Stimulated activated CD4-positive, alpha-beta T cell treated with anti-CD3 and anti-CD28 coated beads, Interleukin-12 subunit alpha, Interleukin-12 subunit beta, amount 100 ng/mL, for 24 hours (primary cell): ENCODE data around the gene PPP1CA.

Experiments
- DNase-seq, 2 experiments: peaks; one replicate each; pipeline ENCODE4 v3.0.0-alpha.2; 2020; ENCODE audit warnings: low read depth in 2 of 2

PPP1CA gene

DNA sequence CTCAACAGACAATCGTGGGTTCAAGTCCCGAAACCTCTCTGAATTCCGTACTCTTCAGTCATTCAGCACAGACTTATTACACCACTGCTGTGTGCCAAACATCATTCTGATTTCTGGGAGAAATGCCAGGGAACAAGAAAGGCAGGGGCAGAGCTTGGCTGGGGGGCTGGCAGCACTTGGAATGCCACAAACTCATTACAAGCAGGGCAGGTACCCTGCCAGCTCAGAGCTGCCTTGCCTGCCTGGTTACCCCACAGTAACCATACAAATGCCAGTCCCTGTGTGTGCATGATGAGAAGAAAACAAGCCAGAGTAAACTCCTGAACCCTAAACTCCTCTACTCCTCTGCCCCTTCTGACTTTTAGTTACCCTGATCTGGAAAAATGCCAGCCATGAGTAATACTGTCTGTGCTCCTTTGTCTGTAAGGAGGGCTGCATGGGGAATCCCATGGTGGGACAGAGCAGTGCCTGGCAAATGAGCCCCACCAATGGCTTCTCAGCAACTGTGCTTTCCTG is 16.7 kb downstream of the PPP1CA start:
- DNase-seq: no peak

DNA sequence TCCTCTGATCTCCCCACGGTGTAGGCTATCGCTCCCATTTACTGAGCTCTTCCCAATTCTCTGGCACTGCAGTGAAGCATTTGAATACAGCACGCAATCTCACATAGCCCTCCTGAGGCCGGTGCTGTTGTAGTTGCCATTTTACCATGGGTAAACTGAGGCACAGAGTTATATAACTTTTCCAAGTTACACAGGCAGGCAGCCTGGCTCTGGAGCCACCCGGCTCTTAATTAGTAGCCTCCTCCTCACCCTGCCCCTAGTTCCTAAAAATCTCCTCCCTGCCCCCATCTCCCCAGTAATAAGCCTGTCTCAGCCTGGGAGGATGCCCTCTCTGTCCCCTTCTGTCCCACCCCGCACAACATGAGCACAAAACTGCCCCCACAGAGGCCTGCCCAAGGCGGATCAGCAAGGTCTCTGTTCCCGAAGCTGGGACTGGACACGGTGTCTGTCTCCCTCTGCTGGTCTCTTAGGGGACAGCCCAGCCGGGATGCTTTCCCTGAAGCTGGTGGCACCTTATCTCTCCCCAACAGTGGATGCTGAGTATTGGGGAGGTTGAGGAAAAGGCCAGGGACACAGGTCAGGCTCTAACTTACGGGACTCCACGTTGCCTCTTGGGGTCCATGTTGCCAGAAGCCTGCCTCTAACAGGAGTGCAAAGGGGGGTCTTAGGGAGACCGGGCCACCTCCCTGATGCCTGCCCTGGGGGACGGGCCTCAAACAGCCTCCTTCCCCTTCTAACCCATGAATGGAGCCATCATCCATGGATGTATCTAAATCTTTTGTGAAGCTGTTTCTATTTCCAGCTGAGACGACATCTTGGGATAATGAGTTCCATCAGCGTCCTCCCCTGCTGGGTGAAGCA is 19.2 kb downstream of the PPP1CA start:
- DNase-seq: peak; percentile 66 to 79

DNA sequence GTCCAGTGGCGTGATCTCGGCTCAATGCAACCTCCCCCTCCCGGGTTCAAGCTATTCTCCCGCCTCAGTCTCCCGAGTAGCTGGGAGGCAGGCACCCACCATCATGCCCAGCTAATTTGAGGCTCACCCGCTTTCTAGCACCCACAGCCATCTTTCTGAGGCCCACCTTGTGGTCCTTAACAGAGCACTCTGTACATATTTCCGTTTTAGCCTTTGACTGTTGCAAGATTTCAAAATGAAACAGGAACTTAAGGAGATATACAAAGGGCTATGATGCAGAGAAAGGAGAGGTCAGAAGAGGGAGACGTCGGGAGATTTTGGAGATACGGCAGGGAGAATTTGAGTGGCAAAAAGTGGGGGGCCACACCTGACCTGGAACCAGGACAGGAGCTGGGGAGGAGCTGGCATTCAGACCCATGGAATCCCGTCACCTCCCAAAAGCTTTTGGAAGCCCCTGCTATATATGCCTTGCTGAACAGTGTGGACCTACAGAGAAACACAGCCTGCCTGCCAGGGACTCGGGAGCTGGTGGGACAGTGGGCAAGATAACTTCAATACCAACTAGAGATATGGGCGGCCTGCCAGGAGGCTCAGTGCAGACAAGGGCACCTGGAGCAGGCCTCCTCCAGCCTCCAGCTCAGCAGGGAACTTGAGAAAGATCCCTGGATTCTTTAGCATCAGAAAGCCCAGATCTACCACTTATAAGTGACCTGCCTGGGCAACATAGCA is 20.2 kb downstream of the PPP1CA start:
- no peak for DNase-seq

DNA sequence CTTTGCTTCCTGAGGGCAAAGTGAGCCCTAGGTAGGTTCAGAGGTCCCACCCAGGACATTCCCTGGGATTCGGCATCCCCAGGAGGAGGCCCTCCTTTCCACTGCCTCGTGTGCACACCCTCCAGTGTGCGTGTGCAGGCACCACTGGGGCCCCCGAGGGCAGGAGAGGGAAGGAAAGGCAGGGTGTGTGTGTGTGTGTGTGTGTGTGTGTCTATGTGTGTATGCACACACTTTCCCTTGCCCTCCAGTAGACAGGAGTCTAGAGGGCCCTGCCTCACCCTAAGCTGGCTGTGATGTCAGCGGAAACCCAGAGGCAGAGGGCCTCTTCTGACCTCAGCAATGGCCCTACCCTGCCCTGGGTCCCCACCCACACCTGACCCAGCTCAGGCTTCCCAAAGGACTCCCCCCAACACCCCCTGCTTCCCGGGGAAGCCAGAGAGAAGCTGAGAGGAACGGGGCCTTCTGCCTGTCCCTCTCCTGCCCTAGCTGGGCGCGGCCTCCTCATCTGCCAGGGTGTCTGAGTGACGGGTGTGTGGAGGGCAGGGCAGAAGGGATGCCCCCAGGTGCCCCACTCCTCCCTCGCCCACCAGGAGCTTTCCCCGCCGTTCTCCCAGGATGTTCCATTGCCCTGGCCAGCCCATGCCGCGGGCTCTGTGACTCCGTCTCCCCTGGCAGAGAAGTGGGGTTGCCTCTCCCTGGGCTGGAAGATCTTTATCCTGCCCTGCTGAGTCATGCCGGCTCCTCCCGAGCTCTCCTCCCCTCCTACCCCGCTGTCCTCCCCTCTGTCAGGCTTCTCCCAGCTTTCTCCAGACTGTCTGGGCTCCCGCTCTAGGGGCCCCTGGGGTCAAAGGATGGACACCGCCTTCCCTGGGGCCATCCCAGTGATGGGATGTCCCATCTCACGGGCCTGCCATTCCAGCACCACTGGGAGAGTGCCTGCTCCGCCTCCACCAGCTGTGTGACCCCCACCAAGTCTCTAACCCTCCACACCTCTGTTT is 22.3 kb downstream of the PPP1CA start:
- DNase-seq: no peak

GRCh38 chr11:67378544-67378943 is 23.1 kb downstream of the PPP1CA start:
- no peak for DNase-seq

DNA sequence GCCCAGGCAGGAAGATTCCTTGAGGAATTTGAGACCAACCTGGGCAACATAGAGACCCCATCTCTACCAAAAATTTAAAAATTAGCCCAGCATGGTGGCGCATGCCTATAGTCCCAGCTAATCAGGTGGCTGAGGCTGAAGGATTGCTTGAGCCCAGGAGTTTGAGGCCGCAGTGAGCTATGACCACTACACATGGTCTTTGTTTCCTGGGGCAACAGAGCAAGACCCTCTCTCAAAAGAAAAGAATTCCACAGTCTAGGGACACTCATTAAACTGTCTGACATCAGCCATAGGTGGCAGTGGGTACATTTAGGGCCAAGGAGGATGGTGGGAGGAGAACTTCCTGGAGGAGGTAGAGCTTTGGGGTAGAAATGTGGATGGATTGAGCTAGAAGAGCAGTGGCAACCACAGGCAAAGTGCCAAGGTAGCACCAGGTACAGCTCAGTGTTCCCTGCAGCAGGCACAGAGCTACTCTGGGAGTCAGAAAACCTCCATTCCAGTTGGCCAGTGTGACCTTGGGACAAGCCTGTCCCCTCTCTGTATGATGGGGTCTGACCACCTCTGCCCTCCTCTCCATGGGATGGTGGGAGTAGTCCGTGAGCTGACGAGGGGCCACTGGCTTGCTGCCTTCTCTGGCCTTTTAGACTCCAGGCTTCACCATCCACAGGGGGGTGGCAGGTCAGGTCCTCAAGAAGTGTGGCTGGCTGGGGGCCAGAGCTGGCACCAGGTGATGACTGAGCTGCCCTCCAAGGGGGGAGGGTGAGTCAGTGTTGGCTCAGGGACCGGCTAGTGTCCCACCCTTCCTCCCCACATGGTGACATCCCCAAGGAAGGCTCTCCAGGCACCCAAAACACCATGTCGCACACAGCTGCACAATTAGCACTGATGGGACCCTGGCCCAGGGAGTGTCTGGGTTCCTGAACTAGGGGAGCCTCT is 24.5 kb downstream of the PPP1CA start:
- DNase-seq: no peak

DNA sequence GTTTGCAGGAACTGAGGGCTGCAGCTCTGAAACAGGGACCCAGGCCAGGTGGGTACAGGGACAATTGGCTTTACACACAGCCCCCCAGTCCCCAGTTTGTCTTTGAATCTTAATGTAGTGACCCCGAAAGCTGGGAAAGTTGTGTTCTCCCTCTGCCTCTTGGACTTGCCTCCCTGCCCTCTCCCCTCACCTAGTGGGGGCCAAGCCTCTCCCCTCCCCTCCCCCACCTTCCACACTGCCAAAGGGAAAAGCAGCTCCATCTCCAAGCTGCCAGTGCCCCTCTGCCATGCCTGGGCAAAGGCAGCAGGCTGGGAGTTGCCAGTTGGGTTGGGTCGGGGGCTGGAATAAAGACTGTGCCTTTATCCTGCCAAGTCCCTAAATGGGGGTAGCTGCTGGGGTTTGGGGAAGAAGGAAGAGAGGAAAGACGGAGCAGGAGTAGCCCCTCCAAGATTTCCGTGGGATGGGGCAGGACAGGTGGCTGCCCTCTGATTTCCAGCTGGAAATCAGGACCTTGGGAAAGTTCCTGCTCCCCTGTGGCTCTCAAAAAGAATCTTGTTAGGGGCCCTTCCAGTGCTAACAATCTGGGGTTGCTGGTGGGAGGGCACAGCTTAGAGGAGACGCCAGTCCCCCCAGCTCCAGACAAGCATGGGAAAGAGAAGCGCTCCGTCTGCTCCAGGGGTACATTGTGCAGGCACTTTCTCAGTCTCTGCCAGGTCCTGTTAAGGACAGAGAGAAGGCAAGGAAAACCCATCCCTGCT is 25.4 kb downstream of the PPP1CA start:
- no peak for DNase-seq

- no peak for DNase-seq
These were observed 26.2 kb downstream of the PPP1CA start for GRCh38 chr11:67375320-67376055.

DNA sequence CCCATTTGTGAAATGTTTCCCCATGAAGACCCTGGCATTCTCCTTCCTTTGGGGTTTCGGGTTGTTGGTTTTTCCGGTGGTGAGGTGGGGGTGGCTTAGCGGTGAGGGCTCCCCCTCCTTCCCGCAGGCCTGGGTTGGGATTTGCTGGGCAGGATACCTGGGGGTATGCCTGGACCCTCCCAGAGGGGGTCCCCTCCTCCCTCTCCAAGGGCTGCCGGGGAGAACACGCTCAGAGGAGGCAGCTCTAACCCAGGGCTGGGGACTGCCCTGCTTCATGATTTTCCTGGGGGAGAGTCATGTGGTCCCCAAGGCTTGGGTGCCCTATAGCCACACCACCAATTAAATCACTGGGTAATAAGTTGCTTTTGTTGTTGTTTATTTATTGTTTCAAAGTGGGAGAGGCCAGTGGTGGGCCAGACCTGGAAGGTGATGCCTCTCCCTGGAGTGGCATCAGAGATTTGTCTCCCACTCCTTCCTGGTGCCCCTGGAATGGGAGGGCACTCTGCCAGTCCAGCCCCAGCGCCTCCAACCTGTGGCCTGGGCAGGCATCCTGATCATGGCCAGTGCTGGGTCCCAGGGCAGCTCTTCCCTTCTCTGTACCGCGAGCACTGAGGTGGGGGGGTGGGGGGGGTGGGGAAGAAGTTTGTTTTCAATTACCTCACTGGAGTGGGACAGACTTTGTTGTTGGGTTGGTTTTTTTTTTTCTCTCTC is 26.9 kb downstream of the PPP1CA start:
- no peak for DNase-seq

DNA sequence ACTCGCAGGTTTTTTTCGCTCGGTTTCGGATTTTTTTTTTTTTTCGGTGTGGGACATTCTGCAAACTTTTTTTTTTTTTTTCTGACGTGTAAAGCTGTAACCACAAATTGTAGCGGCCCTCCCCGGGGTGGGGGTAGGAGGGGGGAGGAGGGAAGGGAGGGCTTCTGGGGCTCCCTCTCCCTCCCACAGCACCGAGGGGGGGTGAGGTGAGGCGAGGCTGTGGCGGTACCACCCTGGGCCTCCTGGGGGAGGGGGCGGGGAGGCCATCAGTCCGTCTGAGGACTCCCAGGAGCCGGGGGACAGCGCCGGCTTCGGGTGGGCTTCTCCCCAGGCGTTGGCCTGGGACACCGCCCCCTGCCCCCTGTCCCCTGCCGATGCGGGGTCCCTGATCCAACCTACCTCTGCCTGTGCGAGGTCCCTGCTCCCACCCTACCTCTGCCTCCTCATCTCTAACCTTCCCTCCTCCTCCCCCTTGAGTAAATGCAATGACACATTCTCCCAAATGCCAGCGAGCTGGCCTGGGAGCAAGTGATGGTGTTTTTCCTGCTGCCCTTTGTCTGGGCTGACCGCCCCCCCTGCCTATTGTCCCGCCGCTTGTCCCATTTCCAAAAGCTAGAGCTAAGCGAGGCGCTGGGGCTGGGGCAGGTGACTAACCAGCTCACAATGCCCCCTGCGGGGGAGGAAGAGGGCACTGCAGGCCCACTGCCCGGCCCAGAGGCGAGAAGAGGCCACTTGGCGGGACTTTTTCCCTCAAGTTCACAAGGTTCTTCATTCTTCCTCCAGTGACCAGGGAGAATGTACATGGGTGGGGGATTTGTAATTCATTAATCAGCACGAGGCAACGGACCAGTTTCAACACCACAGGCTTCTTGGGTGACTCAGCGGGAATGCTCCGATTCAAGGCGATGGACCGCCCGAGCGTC is 27.7 kb downstream of the PPP1CA start:
- no peak for DNase-seq

- DNase-seq: no peak
These were observed 28.5 kb downstream of the PPP1CA start, which contains the start of gene CLCF1 for GRCh38 chr11:67372993-67373647. CLCF1 (minus strand) TSS chr11:67373598; CDS start chr11:67373539, 59 bp downstream.

- DNase-seq: no peak
These were observed 29.2 kb downstream of the PPP1CA start for GRCh38 chr11:67372321-67372992.

GRCh38 chr11:67371911-67372320 is 29.7 kb downstream of the PPP1CA start:
- DNase-seq: no peak

DNA sequence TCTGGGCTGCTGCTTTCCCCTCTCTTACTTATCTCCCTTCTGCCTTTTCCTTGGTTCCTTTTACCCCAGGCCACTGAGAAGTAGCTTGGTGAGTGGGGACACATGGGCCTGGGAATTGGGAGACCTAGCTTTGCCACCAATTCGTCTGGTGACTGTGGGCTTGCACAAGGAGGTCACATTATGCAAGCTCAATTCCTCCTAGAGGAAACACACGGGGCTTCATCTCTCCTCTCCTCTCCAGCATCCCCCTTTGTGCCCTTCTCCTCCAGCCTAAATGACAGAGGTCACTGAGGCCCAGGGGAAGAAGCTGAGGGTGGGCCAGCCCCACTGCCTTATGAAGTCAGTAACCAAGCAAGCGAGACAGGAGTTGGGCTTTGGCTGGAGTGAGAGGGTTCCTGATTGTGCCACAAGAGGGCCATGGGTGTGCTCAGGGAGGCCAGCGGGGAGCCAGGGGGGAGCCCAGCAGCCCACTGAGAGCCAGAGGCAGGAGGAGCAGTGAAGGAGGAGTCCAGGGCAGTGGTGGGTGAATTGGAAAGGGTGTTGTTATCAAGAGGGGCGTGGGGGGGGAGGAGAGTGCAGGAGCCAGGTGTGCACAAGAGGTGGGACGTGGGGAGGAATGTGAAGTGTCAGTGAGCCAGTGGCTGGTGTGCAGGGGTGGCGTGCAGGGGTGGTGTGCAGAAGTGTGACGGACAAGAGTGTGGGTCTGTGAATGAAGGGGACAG is 30.3 kb downstream of the PPP1CA start:
- no peak for DNase-seq

DNA sequence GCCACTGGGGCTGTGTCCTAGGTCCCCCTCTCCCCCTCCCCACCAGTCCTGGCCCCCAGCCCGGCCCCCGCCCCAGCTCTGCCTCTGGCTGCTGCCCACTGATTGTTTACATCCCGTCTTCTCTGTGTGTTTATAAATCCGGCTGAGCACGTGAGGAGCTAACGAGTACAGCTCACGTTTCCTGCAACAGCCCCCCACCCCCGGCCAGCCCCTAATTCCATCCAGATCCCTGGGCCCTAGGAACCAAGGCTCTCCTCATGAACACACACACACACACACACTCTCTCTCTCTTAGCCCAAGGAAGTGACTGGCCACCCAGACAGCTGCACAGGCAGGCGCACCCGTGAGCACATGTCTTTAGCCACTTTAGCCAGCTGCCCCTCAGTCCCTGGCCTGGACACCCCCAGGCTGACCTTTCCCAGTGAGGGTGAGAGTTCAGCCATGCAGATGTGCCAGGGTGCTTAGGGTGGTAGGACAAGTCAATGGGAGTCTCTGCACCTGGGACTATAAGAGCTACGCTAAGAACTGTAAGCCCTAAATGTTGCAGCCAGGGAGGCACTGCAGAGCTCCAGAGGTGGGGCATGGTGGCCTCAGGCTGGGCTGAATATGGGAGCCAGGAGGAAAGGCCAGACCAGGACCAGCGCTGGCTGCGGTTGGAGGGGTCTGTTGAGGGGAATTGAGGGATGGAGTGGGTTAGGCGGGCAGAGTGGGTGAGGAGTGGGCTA is 31.1 kb downstream of the PPP1CA start:
- no peak for DNase-seq
